Measurements from ENCODE around the gene DHRS9.

- TF ChIP-seq, protein P1, sequence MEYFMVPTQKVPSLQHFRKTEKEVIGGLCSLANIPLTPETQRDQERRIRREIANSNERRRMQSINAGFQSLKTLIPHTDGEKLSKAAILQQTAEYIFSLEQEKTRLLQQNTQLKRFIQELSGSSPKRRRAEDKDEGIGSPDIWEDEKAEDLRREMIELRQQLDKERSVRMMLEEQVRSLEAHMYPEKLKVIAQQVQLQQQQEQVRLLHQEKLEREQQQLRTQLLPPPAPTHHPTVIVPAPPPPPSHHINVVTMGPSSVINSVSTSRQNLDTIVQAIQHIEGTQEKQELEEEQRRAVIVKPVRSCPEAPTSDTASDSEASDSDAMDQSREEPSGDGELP (CRISPR knock-in tag; IDR thresholded peaks at IDR 0.05; ENCODE audit: borderline replicate concordance) = no peak
- TF ChIP-seq, protein P2, sequence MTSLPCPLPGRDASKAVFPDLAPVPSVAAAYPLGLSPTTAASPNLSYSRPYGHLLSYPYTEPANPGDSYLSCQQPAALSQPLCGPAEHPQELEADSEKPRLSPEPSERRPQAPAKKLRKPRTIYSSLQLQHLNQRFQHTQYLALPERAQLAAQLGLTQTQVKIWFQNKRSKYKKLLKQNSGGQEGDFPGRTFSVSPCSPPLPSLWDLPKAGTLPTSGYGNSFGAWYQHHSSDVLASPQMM (CRISPR knock-in tag; IDR thresholded peaks at IDR 0.05) = no peak
- TF ChIP-seq ZFP36 (IDR thresholded peaks at IDR 0.05; ENCODE audit: low read depth, low read length, partially characterized antibody) (no peak), SMAD3 (CRISPR knock-in tag; conservative IDR thresholded peaks at IDR 0.05) (no peak), HDAC8 (tag; IDR thresholded peaks at IDR 0.05) (no peak), TEAD1 (CRISPR knock-in tag; IDR thresholded peaks at IDR 0.05) (no peak), HDAC2 (IDR thresholded peaks at IDR 0.05) (0 out of 2 replicates have a peak, but pooled peaks have one; percentile 15), POLR2B (IDR thresholded peaks at IDR 0.05; ENCODE audit: low read depth, partially characterized antibody) (no peak), CHD1 (IDR thresholded peaks at IDR 0.05; ENCODE audit: low read length) (no peak), ELK3 (CRISPR knock-in tag; IDR thresholded peaks at IDR 0.05) (no peak), PRPF4 (IDR thresholded peaks at IDR 0.05; ENCODE audit: insufficient read depth, low read depth, low read length, poor library complexity, severe bottlenecking) (no peak), RCOR1 (IDR thresholded peaks at IDR 0.05; ENCODE audit: borderline replicate concordance in 1 of 2, low read depth in 2 of 2, low read length in 2 of 2) (peak in 1 of 2 experiments; percentile 80; a peak in 2 of 4 replicates)
- TF ChIP-seq, protein P3, sequence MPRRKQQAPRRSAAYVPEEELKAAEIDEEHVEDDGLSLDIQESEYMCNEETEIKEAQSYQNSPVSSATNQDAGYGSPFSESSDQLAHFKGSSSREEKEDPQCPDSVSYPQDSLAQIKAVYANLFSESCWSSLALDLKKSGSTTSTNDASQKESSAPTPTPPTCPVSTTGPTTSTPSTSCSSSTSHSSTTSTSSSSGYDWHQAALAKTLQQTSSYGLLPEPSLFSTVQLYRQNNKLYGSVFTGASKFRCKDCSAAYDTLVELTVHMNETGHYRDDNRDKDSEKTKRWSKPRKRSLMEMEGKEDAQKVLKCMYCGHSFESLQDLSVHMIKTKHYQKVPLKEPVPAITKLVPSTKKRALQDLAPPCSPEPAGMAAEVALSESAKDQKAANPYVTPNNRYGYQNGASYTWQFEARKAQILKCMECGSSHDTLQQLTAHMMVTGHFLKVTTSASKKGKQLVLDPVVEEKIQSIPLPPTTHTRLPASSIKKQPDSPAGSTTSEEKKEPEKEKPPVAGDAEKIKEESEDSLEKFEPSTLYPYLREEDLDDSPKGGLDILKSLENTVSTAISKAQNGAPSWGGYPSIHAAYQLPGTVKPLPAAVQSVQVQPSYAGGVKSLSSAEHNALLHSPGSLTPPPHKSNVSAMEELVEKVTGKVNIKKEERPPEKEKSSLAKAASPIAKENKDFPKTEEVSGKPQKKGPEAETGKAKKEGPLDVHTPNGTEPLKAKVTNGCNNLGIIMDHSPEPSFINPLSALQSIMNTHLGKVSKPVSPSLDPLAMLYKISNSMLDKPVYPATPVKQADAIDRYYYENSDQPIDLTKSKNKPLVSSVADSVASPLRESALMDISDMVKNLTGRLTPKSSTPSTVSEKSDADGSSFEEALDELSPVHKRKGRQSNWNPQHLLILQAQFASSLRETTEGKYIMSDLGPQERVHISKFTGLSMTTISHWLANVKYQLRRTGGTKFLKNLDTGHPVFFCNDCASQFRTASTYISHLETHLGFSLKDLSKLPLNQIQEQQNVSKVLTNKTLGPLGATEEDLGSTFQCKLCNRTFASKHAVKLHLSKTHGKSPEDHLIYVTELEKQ (CRISPR knock-in tag; IDR thresholded peaks at IDR 0.05) = no peak
- TF ChIP-seq, protein P4, sequence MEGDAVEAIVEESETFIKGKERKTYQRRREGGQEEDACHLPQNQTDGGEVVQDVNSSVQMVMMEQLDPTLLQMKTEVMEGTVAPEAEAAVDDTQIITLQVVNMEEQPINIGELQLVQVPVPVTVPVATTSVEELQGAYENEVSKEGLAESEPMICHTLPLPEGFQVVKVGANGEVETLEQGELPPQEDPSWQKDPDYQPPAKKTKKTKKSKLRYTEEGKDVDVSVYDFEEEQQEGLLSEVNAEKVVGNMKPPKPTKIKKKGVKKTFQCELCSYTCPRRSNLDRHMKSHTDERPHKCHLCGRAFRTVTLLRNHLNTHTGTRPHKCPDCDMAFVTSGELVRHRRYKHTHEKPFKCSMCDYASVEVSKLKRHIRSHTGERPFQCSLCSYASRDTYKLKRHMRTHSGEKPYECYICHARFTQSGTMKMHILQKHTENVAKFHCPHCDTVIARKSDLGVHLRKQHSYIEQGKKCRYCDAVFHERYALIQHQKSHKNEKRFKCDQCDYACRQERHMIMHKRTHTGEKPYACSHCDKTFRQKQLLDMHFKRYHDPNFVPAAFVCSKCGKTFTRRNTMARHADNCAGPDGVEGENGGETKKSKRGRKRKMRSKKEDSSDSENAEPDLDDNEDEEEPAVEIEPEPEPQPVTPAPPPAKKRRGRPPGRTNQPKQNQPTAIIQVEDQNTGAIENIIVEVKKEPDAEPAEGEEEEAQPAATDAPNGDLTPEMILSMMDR (IDR thresholded peaks at IDR 0.05 in 2 of 3, conservative IDR thresholded peaks at IDR 0.05 in 1 of 3; ENCODE audit: insufficient read depth in 2 of 3, low read depth in 1 of 3, low read length in 3 of 3) = peak in 1 of 3 experiments; percentile 36; a peak in 2 of 6 replicates
These were observed 37.5 kb downstream of the DHRS9 start for GRCh38 chr2:169106563-169107545.
